T-helper 1 cell (primary cell): ENCODE data around the gene HOXB5.

ENCODE experiments used
- DNase-seq, 5 donors: peaks; one replicate each; pipeline ENCODE4 v3.0.0-alpha.2; 2012 to 2020

The HOXB5 gene

GRCh38 chr17:48615963-48616716, 22.6 kb upstream of the HOXB5 start:
- no peak for DNase-seq

GRCh38 chr17:48615047-48615962, 21.7 kb upstream of the HOXB5 start, which contains the start of gene HOXB8:
TSS of gene HOXB8 (minus strand) at chr17:48615292. CDS start at chr17:48614704, 588 bp downstream.
- DNase-seq, result no peak

DNA sequence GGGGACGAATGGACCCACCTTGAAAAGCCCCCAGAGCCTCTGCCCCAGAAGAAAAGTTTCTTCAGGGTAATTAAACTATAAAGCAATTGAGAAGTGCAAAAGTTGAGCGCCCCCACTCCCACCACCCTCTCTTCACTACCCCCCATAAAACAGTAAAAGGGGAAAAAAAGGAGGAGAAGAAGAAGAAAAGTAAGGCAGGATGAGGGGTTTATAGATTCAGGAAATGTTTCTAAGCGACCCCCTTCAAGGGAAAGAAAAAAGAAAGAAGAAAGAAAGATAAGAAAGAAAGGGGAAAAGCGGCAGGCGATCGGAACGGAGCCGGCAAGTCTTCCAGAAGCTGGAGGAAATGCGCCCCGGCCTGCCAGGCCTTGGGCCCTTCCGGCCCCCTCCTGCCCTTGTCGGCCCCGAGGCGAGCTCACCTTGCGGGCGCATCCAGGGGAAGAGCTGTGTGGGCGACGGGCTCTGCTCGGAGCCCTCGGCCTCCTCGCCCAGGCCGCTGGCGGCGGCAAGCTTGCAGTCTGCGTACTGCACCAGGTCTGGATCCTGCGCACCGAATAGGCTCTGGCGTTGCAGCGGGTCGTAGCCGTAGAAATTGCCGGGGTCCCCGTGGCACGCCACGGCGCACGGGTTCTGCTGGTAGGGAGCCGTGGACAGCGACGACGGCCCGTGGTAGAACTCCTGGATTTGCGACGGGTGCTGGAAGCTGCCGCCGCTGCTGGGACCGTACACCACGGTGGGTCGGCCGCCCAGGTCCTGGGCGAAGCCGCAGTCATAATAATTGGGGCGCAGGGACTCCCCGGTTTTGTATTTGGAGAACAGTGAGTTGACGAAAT, 20.5 kb upstream of the HOXB5 start:
- peak in 1 of 5 donors; percentile 43 for DNase-seq

DNA sequence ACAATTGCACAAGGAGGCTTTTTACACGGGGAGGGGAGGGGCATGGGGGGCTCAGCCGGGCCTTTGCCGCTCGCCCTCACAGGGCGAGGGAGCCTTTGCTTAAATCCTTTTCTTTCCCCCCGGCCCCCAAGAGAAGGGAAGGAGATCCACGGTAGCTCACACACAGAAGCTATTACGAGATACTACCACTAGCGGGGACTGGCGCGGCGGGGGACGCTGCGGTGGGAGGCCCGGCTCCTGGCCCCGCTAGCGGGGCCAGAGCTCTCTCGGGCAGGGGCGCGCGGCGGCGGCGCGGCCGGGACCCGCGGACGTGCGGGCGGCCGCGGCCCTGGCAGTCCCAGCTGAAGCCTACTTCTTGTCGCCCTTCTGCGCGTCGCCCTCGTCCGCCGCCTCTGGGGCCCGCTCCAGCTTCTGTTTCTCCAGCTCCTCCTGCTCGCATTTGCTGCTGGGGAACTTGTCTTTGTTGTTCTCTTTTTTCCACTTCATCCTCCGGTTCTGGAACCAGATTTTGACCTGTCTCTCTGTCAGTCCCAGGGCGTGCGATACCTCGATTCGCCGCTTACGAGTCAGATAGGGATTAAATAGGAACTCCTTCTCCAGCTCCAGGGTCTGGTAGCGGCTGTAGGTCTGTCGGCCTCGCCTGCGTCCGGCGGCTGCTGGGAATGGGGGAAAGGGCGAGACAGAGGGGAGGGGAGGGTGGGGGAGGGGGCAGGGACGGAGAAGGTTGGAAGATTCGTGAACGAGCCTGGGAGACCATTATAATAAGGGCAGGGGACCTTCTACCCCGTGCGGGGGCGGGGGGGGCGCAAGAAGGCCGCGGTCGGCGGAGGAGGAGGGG, 19.5 kb upstream of the HOXB5 start:
- peak in 4 of 5 donors; percentile 37 to 46 (median 40) for DNase-seq

GRCh38 chr17:48612456-48612853, 18.9 kb upstream of the HOXB5 start:
- no peak for DNase-seq

DNA sequence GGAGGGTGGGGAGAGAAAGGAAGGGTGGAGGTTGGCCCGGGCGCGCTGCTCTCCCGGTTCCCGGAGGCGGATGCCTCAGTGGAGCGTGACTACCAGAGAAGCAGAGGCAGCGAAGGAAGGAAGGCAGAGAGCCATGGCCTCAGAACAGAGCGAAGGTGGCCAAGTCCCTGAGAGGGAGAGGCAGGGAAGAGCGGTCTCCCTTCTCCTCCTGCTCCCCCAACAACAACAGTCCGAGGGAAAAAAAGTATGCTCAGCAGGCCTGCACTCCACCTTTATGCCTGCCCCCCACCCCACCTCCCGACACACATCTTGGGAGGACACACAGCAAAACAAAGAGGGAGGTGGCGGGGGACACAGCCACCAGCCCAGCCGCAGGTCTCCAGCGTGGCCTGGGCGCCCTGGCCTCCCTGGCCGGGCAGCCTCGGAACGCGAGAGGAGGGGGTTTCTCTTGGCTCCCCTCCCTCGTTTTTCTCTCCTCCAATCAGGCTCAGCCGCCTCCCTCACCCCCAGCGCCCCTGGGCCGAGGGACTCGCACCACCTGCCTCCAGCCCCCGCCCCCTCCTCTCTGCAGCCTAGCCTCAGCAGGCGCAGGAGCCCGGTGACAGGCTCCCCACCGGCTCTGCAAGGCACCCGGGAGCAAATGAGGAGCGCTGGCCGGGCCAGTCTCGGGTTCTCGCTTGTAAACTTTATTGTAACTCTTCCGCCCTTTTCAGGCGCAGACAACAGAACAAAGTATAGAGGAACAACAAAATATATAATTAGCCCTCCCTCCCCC, 18.3 kb upstream of the HOXB5 start:
- no peak for DNase-seq

GRCh38 chr17:48611213-48611612, 17.6 kb upstream of the HOXB5 start:
- DNase-seq, result no peak

- peak; percentile 25 to 63 (median 51) for DNase-seq
Observed at GRCh38 chr17:48610282-48611211, 17.0 kb upstream of the HOXB5 start, which contains the start of gene HOXB7. TSS of gene HOXB7 (minus strand) at chr17:48611017. CDS start at chr17:48610918, 99 bp downstream.

DNA sequence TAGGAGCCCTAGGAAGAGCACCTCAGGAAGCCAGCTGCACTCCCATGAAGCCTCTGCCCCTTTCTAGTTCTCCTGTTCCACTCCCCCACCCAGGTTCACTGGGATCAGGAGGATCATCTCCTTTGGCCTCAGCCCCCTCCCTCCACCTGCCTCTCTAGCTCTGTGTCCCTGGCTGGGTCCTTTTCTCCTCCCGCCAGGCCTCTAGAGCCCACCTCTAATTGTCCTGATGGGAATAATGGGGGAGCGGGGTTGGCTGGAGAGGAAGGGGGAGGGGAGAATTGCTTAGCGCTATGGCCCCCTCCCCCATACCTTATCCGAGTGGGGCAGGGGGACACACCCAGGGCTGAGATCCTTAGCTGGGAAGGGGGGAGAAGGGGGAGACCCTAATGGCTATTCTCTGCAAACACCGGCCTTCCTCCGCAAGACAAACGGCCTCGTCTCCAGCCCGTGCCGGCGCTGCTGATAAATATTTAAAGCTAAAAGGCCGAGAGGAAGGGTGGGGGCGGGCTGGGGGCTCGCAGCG, 16.2 kb upstream of the HOXB5 start:
- DNase-seq, result no peak

GRCh38 chr17:48609033-48609432, 15.5 kb upstream of the HOXB5 start:
- DNase-seq, result no peak

- no peak for DNase-seq
Observed at GRCh38 chr17:48608494-48608834, 14.9 kb upstream of the HOXB5 start.

DNA sequence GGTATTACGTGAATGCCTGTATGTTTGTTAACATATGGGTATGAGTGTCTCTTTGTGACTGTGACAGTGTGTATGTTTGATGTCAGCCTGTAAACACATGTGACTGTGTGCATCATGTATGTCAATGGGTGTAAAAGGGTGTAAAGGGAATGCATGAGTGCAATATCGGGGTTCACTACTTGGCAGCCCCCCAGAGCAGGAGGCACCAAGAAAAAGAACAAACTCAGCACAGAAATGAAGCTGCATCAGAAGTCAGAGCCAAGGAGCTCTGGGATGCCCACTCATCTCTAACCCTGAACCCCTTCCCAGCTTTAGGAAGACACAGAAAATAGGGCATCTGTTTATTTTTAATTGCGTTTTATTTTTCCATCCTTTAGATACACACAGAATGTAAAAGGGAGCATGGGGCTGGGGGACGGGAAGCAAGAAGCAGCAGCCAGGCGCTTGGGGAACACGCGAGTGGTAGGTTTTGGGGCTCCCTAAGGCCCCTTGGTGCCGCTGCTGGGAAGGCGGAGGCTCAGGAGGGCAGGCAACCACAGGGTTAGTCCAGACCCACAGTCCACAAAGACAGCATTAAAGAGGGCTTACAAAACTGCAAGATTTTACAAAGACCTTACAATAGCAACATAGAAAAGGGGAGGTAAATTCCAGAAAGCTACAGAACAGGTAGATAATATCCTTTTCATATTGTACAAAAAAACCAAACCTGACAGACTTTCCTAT, 13.5 kb upstream of the HOXB5 start:
- no peak for DNase-seq

DNA sequence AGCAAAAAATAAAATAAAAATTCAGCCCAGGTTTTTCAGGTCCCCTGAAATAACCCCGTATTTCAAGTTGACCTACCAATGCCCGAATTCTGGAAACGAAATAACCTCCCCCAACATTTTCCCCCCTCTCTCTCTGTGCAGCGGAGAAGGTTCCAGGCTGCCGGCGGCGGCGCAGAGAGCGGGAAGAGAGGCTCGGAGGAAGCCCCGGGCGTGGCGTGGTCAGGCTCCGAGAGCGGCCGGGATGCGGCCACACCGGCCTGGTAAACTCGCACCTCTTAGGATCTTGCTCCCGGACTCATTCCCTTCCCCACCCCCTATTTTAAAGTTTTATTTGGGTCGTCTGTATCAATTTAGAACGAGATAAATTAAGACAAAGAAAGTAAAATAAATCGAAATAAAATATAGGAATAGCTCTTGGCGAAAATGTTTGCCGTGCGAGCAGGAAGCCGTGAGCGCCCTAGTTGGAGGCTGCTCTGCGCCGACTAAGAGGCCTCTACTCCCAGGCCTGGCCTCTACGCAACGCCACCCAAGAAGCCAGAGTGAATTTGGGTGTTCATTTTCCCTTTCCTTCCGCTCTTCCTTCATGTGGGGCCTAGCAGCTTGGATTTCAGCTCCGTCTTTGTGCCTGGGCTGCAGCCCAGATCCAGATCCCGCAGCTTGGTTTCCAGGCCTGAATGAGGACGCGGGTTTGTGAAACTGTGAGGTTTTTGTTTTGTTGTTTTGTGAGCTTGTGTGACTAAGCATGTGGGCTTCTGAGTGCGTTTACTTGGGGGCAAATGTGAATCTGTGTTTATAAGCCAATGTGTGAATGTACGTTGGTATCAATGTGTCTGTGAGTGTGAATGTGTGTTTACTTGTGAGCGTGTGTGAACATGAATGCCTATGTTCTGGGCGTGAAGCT, 12.7 kb upstream of the HOXB5 start:
- no peak for DNase-seq

DNA sequence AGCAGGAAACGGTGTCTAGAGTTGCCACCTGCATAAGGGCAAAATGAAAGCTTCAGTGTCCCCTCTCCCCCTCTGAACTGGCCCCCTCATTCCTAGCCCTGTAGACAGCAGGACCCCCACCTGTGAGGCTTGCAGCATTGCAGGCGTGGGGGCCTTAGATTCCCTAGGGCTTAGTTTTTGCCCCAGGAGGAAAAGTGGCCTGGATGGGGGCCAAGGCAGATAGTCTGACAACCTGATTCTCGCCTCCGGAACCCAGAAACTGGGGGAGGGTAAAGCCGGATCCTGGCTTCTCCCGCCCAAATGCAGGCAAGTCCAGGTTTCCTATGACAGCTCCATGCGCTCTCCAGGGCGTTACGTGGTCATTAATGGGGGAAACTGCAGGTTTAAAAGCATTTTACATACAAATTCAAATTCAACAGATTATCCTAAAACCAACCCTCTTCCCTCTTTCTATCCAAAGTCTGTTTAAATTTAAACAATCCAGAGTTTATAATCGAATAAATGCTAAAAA, 11.9 kb upstream of the HOXB5 start:
- DNase-seq, result no peak

DNA sequence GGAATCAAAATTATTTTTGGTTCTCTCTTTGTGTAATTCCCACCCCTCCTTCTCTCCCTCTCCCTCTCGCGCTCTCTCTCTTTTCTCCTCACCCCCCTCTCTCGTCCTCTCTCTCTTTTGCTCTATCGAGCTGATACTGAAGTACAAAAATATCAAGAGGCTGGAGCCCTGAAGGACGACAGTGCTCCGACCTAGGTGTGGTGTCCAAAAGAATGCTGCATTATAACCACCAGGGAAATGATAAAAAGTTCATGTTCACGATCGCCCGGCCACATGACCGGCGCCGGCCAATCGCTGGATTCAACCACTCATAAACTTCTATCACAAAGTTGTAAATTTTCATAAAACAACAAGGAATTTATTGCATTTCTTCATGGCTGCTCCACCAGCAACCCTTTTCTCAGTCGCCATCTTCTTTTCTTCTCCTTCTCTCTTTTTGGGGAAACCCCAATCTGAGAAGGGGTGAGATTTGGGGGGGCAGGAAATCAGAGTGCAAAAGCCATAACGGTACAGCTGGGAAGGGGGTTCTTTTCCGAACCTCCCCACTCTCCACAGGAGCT, 11.3 kb upstream of the HOXB5 start, which contains the start of gene HOXB6:
Gene HOXB6 (minus strand): TSS at position 217 of the 560 bp plus-strand sequence. CDS start 6,836 bp downstream, outside the sequence.
- no peak for DNase-seq

DNA sequence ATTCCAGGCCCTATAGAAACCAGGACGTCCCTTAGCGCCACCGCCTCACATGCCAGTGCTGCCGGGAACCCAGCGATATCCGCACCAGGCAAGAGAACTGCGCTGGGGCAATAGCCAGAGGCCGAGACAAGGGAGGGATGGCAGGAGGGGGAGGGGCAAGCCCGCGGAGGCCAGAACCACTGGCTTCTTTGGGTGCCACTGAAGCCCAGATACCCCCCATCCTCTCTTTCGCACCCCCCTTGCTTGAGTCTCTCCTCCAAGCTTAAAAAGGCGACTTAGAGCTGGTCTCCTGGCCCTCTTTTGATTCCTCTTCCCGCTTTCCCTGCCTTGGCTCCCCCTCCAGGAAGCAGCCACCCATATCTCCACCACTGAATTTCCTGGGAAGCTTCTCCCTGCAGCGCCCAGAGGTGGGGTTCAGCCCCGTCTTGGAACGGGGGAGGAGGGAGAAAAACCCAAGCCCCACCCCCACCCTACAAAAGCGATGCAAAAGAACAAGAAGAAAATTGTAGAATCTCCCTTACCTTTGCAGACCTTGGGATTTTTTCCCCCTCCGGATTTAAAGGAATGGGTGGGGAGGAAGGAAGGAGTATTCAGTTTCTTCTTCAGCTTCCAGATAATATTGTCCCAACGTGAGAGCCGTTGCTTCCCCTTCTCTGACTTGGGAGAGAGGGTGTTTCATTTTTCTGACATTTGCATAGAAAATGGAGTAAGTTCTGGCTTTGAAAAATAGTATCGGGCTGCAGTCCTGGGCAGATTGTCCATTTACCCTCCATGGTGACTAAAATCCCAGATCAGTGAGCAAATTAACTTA, 10.6 kb upstream of the HOXB5 start:
- no peak for DNase-seq
